Tracheal epithelial cell (primary cell): ENCODE data around the gene CRHBP. TPM values are rescaled to one million over a fixed set of nuclear protein-coding genes. Genes with fewer than 3 reads are reported as not detected.

Source experiments
- total RNA-seq: library from RNA; depleted of rRNA; stranded (reverse); fragments of >200 nt; gene quantifications from 2 replicates; pipeline ENCODE4 v1.2.1, GENCODE V29; 2014

CRHBP gene
- 0.24 TPM in 1 of 2 replicates, not detected in the other for total RNA-seq

GRCh38 chr5:76952795-76953536 is at the start of gene CRHBP:
CRHBP (plus strand) TSS chr5:76953045; CDS start chr5:76953135, 90 bp downstream.

Other genes starting within 250 kb of the CRHBP start
- gene F2R, start 236.9 kb upstream of the CRHBP start, total RNA-seq = 19.8 and 25.6 TPM in 2 replicates
- gene F2RL1, start 134.0 kb upstream of the CRHBP start, total RNA-seq = 32.2 and 94.9 TPM in 2 replicates
- not detected in 2 replicates for gene S100Z, start 103.0 kb upstream of the CRHBP start, total RNA-seq
- gene AGGF1, start 77.4 kb downstream of the CRHBP start, total RNA-seq = 23.1 and 28.1 TPM in 2 replicates
- 1.4 and 3.2 TPM in 2 replicates for gene ZBED3, start 134.2 kb downstream of the CRHBP start, total RNA-seq